ENCODE results near the gene CCDC85A. TPM values are rescaled to one million over a fixed set of nuclear protein-coding genes. Genes with fewer than 3 reads are reported as not detected.
"Not testable (repeated sequence)": the region's sequence is repeated elsewhere in the genome, so short reads cannot be mapped to it uniquely, and the experiment has no call there.

The CCDC85A gene
- total and polyA plus RNA-seq, 11 donors: 1.6 to 14.2 (median 4.0) TPM

GRCh38 chr2:56148825-56149224 is 35.0 kb upstream of the CCDC85A start:
- intact Hi-C loops (cut with DNase I): no loop called here
- Histone ChIP-seq H3K27me3 (no peaks in the 10 kb centered on the region), H3K4me1 (no peaks in the 10 kb centered on the region), H3K4me3 (no peak overlapping the region), H3K36me3 (no peaks in the 10 kb centered on the region), H3K27ac (no peak overlapping the region), H3K9me3 (no peaks in the 10 kb centered on the region)
- WGBS, 4 donors: 50 to 67% (median 62%) methylated on average over 3 of the region's 3 CpGs
- ATAC-seq (no peak), DNase-seq (no peak)
- TF ChIP-seq CTCF (IDR thresholded peaks at IDR 0.05) (no peak), POLR2A (IDR thresholded peaks at IDR 0.05) (no peak)

GRCh38 chr2:56151841-56152240 is 31.9 kb upstream of the CCDC85A start:
- Histone ChIP-seq H3K36me3 (no peaks in the 10 kb centered on the region), H3K27ac (no peak overlapping the region), H3K9me3 (no peaks in the 10 kb centered on the region), H3K4me1 (no peaks in the 10 kb centered on the region), H3K27me3 (peaks cover 0 to 8% (median 0%) of the 10 kb centered on the region in 9 donors), H3K4me3 (no peak overlapping the region)
- DNase-seq (no peak), ATAC-seq (no peak)
- 76 to 85% (median 81%) methylated on average over 2 of the region's 2 CpGs for WGBS, 4 donors
- intact Hi-C loops (cut with DNase I): no loop called here
- TF ChIP-seq CTCF (IDR thresholded peaks at IDR 0.05): no peak
- no peak for TF ChIP-seq POLR2A (IDR thresholded peaks at IDR 0.05)

- no peak overlapping the region for H3K4me3 ChIP-seq
- peaks cover 0 to 8% (median 0%) of the 10 kb centered on the region in 9 donors for H3K27me3 ChIP-seq
- no peaks in the 10 kb centered on the region for H3K36me3 ChIP-seq
- WGBS, 4 donors: 31 to 44% (median 37%) methylated on average over 2 of the region's 2 CpGs
- no peak for TF ChIP-seq POLR2A (IDR thresholded peaks at IDR 0.05)
- H3K27ac ChIP-seq: no peak overlapping the region
- no peak for DNase-seq
- intact Hi-C loops (cut with DNase I): no loop called here
- no peaks in the 10 kb centered on the region for H3K4me1 ChIP-seq
- no peaks in the 10 kb centered on the region for H3K9me3 ChIP-seq
- ATAC-seq: no peak
Observed at GRCh38 chr2:56155188-56155587, 28.6 kb upstream of the CCDC85A start.

- intact Hi-C loops (cut with DNase I); H3K9me3 ChIP-seq; H3K36me3 ChIP-seq; H3K4me1 ChIP-seq; H3K27me3 ChIP-seq; H3K4me3 ChIP-seq; H3K27ac ChIP-seq; DNase-seq; ATAC-seq: not testable (repeated sequence)
- WGBS, 4 donors: 58 to 72% (median 61%) methylated on average over 5 of the region's 5 CpGs
Observed at GRCh38 chr2:56159875-56160274, 23.9 kb upstream of the CCDC85A start.

- no peaks in the 10 kb centered on the region for H3K27me3 ChIP-seq
- no peaks in the 10 kb centered on the region for H3K4me1 ChIP-seq
- TF ChIP-seq CTCF (IDR thresholded peaks at IDR 0.05) (no peak), POLR2A (IDR thresholded peaks at IDR 0.05) (no peak)
- 77 to 86% (median 82%) methylated on average over 4 of the region's 4 CpGs for WGBS, 4 donors
- ATAC-seq (no peak), DNase-seq (no peak)
- intact Hi-C loops (cut with DNase I): no loop called here
- no peak overlapping the region for H3K4me3 ChIP-seq
- H3K9me3 ChIP-seq: no peaks in the 10 kb centered on the region
- H3K36me3 ChIP-seq: no peaks in the 10 kb centered on the region
- H3K27ac ChIP-seq: no peak overlapping the region
Observed at GRCh38 chr2:56167616-56168562, 15.9 kb upstream of the CCDC85A start.
